Right atrium auricular region (tissue), 2 donors: Measurements from ENCODE around the gene UPK3B. TPM values are rescaled to one million over a fixed set of nuclear protein-coding genes. Genes with fewer than 3 reads are reported as not detected.
"Not testable (repeated sequence)": the region's sequence is repeated elsewhere in the genome, so short reads cannot be mapped to it uniquely, and the experiment has no call there.

Experiments used
- DNase-seq: peaks from one replicate; pipeline ENCODE4 v3.0.0-alpha.2; 2019; ENCODE audit warnings: low spot score
- H3K27ac ChIP-seq, 2 donors: fragments of 200-600 bp; sonication (generic); 1 replicate in 1 of 2; 2 replicates in 1 of 2; pipeline ENCODE4 v1.5.1; 2016 to 2019
- H3K27me3 ChIP-seq, 2 donors: fragments of 200-600 bp; sonication (generic); one replicate each; pipeline versions ENCODE4 v1.5.1 to v1.6.0; 2017 to 2019
- H3K36me3 ChIP-seq: fragments of 200-600 bp; sonication (generic); one replicate; pipeline ENCODE4 v1.5.1; 2016
- H3K4me1 ChIP-seq, 2 donors: fragments of 200-600 bp; sonication (generic); one replicate each; pipeline versions ENCODE4 v1.5.1 to v1.6.0; 2017 to 2019
- H3K4me3 ChIP-seq, 2 donors: fragments of 200-600 bp; sonication (generic); 1 replicate in 1 of 2; 2 replicates in 1 of 2; pipeline ENCODE4 v1.5.1; 2017 to 2019; ENCODE audit warnings: mild to moderate bottlenecking in 1 of 2, moderate library complexity in 1 of 2
- H3K9me3 ChIP-seq, 2 donors: fragments of 200-600 bp; sonication (generic); one replicate each; pipeline ENCODE4 v1.5.1; 2019
- total RNA-seq, 2 donors: library from RNA; depleted of rRNA; stranded (reverse); fragments of >200 nt; gene quantifications; one replicate each; pipeline ENCODE4 v1.1.0, GENCODE V29; 2016
- TF ChIP-seq, protein P1 (sequence below), 2 donors: fragments of 200-600 bp; sonication (generic); IDR thresholded peaks; one replicate each; pipeline ENCODE4 v1.5.1; 2019; ENCODE audit warnings: antibody characterized with exemption in 2 of 2

Gene UPK3B
- total RNA-seq, 2 donors from 2014 or later: 78.8 to 126 TPM

- H3K27me3 ChIP-seq: no peaks in the 10 kb centered on the region
- H3K27ac ChIP-seq: no peak overlapping the region
- TF ChIP-seq, protein P1, sequence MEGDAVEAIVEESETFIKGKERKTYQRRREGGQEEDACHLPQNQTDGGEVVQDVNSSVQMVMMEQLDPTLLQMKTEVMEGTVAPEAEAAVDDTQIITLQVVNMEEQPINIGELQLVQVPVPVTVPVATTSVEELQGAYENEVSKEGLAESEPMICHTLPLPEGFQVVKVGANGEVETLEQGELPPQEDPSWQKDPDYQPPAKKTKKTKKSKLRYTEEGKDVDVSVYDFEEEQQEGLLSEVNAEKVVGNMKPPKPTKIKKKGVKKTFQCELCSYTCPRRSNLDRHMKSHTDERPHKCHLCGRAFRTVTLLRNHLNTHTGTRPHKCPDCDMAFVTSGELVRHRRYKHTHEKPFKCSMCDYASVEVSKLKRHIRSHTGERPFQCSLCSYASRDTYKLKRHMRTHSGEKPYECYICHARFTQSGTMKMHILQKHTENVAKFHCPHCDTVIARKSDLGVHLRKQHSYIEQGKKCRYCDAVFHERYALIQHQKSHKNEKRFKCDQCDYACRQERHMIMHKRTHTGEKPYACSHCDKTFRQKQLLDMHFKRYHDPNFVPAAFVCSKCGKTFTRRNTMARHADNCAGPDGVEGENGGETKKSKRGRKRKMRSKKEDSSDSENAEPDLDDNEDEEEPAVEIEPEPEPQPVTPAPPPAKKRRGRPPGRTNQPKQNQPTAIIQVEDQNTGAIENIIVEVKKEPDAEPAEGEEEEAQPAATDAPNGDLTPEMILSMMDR (IDR thresholded peaks at IDR 0.05): peak in 1 of 2 donors; percentile 24
- DNase-seq: no peak
- no peaks in the 10 kb centered on the region for H3K36me3 ChIP-seq
- H3K4me3 ChIP-seq: no peak overlapping the region
- H3K4me1 ChIP-seq: no peaks in the 10 kb centered on the region
- no peaks in the 10 kb centered on the region for H3K9me3 ChIP-seq
Measured at GRCh38 chr7:76512941-76513816, 2.8 kb downstream of the UPK3B start.

DNA sequence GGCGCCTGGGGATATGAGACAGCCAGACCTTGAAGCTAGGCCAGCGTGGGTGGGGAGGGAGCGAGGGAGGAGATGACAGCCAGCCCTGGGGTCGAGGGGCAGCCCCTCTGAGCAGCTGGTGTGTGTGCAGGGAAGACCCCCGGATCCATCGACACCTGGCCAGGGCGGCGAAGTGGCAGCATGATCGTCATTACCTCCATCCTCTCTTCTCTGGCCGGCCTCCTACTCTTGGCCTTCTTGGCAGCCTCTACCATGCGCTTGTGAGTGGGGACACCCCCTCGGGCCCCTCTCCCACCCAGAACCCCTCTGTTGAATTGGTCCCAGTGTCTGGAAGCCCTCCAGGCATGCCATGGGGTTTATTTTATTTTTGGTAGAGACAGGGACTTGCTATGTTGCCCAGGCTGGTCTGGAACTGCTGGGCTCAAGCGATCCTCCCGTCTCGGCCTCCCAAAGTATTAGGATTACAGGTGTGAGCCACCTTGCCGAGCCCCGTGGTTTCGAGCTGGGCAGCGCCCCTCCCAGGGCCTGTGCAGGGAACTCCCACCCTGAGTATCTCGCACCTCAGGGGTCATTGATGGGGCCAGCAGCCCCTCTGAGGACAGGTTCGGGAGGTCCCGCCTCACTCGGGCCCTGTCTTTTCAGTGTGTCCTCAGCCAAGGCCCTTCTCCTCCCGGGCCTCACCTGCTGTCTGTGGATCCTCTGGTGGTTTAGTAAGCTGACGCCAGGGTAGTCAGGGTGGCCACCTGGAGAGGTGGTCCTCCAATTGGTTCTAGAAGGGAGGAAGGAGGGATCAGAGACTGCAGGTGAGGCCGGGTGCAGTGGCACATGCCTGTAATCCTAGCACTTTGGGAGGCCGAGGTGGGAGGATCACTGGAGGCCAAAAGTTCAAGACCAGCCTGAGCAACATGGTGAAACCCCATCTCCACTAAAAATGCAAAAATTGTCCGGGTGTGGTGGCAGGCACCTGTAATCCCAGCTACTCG, 3.8 kb downstream of the UPK3B start:
- DNase-seq: no peak
- H3K27me3 ChIP-seq: no peaks in the 10 kb centered on the region
- no peaks in the 10 kb centered on the region for H3K36me3 ChIP-seq
- no peak overlapping the region for H3K27ac ChIP-seq
- H3K4me3 ChIP-seq: no peak overlapping the region
- H3K9me3 ChIP-seq: no peaks in the 10 kb centered on the region
- TF ChIP-seq, protein P1 (IDR thresholded peaks at IDR 0.05): no peak
- H3K4me1 ChIP-seq: no peaks in the 10 kb centered on the region

GRCh38 chr7:76514926-76515771, 4.8 kb downstream of the UPK3B start:
- no peaks in the 10 kb centered on the region for H3K27me3 ChIP-seq
- TF ChIP-seq, protein P1 (IDR thresholded peaks at IDR 0.05): no peak
- H3K4me1 ChIP-seq: no peaks in the 10 kb centered on the region
- H3K27ac ChIP-seq: no peak overlapping the region
- no peaks in the 10 kb centered on the region for H3K36me3 ChIP-seq
- H3K9me3 ChIP-seq: no peaks in the 10 kb centered on the region
- no peak for DNase-seq
- H3K4me3 ChIP-seq: no peak overlapping the region

- TF ChIP-seq, protein P1 (IDR thresholded peaks at IDR 0.05): peak in 1 of 2 donors; percentile 51
- Histone ChIP-seq H3K4me1 (no peaks in the 10 kb centered on the region), H3K4me3 (no peak overlapping the region), H3K9me3 (no peaks in the 10 kb centered on the region), H3K27me3 (no peaks in the 10 kb centered on the region), H3K36me3 (no peaks in the 10 kb centered on the region), H3K27ac (no peak overlapping the region)
- no peak for DNase-seq
Measured at GRCh38 chr7:76515999-76516443, 5.7 kb downstream of the UPK3B start.

DNA sequence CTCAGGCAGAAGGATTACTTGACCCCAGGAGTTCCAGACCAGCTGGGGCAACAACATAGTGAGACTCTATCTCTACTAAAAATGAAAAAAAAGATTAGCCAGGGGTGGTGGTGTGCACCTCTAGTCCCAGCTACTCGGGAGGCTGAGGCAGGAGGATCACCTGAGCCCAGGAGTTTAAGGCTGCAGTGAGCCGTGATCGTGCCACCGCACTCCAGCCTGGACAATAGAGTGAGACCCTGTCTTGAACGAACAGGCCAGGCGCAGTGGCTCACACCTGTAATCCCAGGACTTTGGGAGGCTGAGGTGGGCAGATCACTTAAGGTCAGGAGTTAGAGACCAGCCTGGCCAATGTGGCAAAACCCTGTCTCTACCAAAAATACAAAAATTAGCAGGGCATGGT, 6.6 kb downstream of the UPK3B start:
- H3K4me1 ChIP-seq, H3K9me3 ChIP-seq, H3K27me3 ChIP-seq, H3K4me3 ChIP-seq, H3K36me3 ChIP-seq, DNase-seq, H3K27ac ChIP-seq: not testable (repeated sequence)

DNA sequence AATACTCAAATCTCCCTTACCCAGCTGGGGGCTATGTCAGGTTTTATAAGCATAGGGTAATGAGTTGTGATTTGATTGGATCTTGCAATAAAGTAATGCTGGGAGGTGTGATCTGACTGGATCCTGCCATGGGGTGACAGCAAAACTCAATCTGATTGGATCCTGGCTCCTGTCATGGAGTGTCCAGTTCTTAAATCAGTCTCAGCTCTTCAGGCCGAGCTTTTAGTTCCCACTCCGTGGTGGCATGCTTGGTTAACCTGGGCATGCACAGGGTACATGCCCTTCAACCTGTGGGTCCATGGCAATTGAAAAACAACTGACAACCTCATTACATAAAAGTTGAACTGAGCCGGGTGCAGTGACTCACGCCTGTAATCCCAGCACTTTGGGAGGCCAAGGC, 15.8 kb downstream of the UPK3B start:
- not testable (repeated sequence) for H3K27me3 ChIP-seq, H3K4me1 ChIP-seq, H3K9me3 ChIP-seq, H3K27ac ChIP-seq, H3K4me3 ChIP-seq, DNase-seq, H3K36me3 ChIP-seq

DNA sequence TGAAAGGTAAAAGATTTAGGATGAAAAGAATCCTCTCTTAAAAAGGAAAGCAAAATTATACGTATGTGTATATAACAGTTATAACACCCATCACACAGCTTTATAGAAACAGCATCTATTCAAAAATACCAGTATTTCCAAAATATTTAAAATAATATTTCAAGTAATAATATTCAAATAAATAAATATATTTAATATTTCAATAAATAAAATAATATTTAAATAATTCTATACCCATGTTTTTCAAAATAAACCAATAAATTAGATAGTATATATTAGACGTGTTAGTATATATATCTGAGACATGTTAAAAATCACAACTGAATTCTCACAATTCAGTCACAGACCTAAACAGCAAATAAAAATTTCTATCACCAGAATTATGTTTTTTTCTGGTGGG, 21.3 kb downstream of the UPK3B start:
- not testable (repeated sequence) for H3K4me3 ChIP-seq, DNase-seq, H3K27ac ChIP-seq, H3K27me3 ChIP-seq, H3K9me3 ChIP-seq, H3K4me1 ChIP-seq, H3K36me3 ChIP-seq

DNA sequence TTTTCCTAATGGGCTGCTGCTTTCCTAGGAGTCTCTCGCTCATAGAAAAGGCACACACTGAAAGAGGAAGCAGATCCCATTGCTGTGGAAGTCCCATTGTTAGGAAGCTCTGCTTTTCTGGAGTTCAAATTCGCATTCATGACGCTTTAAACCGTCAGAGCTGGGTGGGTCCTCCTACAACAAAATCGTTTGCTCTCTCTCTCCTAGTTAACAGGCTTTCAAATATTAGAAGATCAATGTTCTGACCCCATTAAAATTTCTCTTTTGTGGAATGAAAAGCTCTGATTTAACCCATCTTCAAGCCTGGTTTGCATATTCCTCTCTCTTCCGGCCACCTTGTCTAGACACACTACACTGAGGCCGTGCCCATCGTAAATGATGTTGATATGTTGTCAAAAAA, 32.8 kb downstream of the UPK3B start, which contains the start of gene SPDYE16:
Gene SPDYE16, minus strand, starts transcription at position 101 of the 400 bp plus-strand sequence. CDS start 1,838 bp downstream, outside the sequence.
- H3K4me3 ChIP-seq, H3K9me3 ChIP-seq, H3K27ac ChIP-seq, H3K4me1 ChIP-seq, DNase-seq, H3K27me3 ChIP-seq, H3K36me3 ChIP-seq: not testable (repeated sequence)
